HEK293 (cell line): ENCODE measurements around the gene SH3BP2.

ENCODE experiments used
- CTCF ChIA-PET: fragments of 350-600 bp; formaldehyde crosslinking; extraction: SDS; loops from one replicate; lab custom pipeline; 2021; ENCODE audit warnings: antibody characterized with exemption; lab: Yijun Ruan, JAX
- POLR2A ChIA-PET: fragments of 300-600 bp; formaldehyde crosslinking; extraction: SDS; loops from one replicate; lab custom pipeline; 2020; ENCODE audit warnings: antibody characterized with exemption, inconsistent platforms; lab: Yijun Ruan, JAX
- H3K27ac ChIP-seq: fragments of 200-500 bp; sonication (Bioruptor generic); 2 replicates; pipeline ENCODE4 v1.5.1; 2014; ENCODE audit warnings: low read depth, low read length, control low read depth, inconsistent platforms; ENCODE audit errors: extremely low read depth
- H3K36me3 ChIP-seq, 2 experiments: fragments of 200-500 bp in 1 of 2; sonication (Bioruptor generic) in 1 of 2; 1 replicate in 1 of 2; 2 replicates in 1 of 2; pipeline ENCODE4 v1.5.1; 2014 to 2017; ENCODE audit warnings: inconsistent platforms in 2 of 2, low read length in 2 of 2; ENCODE audit not compliant: control insufficient read depth in 2 of 2, insufficient read depth in 1 of 2
- H3K4me1 ChIP-seq: fragments of 200-500 bp; sonication (Bioruptor generic); 2 replicates; pipeline ENCODE4 v1.5.1; 2014; ENCODE audit warnings: mild to moderate bottlenecking, low read length, inconsistent platforms; ENCODE audit not compliant: control insufficient read depth, insufficient read depth
- H3K4me3 ChIP-seq: 2 replicates; pipeline ENCODE4 v1.5.1; 2011; ENCODE audit warnings: low read depth, mild to moderate bottlenecking, control low read depth, low read length, moderate library complexity
- H3K9me3 ChIP-seq: fragments of 200-500 bp; sonication (Bioruptor generic); 2 replicates; pipeline ENCODE4 v1.5.1; 2014; ENCODE audit warnings: low read depth, low read length, inconsistent platforms; ENCODE audit not compliant: control insufficient read depth, insufficient read depth
- HOXD13 ChIP-seq: sonication (generic); formaldehyde crosslinking; IDR thresholded peaks from 2 replicates; pipeline ENCODE4 v1.8.0; 2022; ENCODE audit warnings: missing genetic modification reagents, borderline replicate concordance
- KLF16 ChIP-seq: fragments of 450-650 bp; formaldehyde crosslinking; IDR thresholded peaks from 2 replicates; pipeline ENCODE4 v1.5.1; 2017; ENCODE audit warnings: missing biosample characterization, missing genetic modification characterization
- REPIN1 ChIP-seq: fragments of 450-650 bp; formaldehyde crosslinking; IDR thresholded peaks from 2 replicates; pipeline ENCODE4 v1.5.1; 2017; ENCODE audit warnings: missing biosample characterization, missing genetic modification characterization, low read depth
- SCRT2 ChIP-seq: fragments of 450-650 bp; formaldehyde crosslinking; IDR thresholded peaks from 2 replicates; pipeline ENCODE4 v1.5.1; 2016; ENCODE audit warnings: missing biosample characterization, missing genetic modification characterization
- ZBTB17 ChIP-seq: fragments of 450-650 bp; formaldehyde crosslinking; IDR thresholded peaks from 2 replicates; pipeline ENCODE4 v1.5.1; 2016; ENCODE audit warnings: missing biosample characterization, missing genetic modification characterization
- ZBTB20 ChIP-seq: fragments of 450-650 bp; formaldehyde crosslinking; IDR thresholded peaks from 2 replicates; pipeline ENCODE4 v1.5.1; 2016; ENCODE audit warnings: missing biosample characterization, missing genetic modification characterization
- ZBTB48 ChIP-seq: fragments of 450-650 bp; formaldehyde crosslinking; IDR thresholded peaks from 2 replicates; pipeline ENCODE4 v1.5.1; 2016; ENCODE audit warnings: missing biosample characterization, missing genetic modification characterization
- ZBTB8A ChIP-seq: fragments of 450-650 bp; formaldehyde crosslinking; IDR thresholded peaks from 2 replicates; pipeline ENCODE4 v1.5.1; 2016; ENCODE audit warnings: missing biosample characterization, missing genetic modification characterization
- ZFHX2 ChIP-seq: fragments of 450-650 bp; formaldehyde crosslinking; conservative IDR thresholded peaks from 2 replicates; pipeline ENCODE4 v1.5.1; 2016; ENCODE audit warnings: missing biosample characterization, missing genetic modification characterization
- ZFP69B ChIP-seq: fragments of 450-650 bp; formaldehyde crosslinking; IDR thresholded peaks from 2 replicates; pipeline ENCODE4 v1.5.1; 2016; ENCODE audit warnings: missing biosample characterization, missing genetic modification characterization
- ZIC2 ChIP-seq: fragments of 450-650 bp; formaldehyde crosslinking; IDR thresholded peaks from 2 replicates; pipeline ENCODE4 v1.5.1; 2016; ENCODE audit warnings: missing biosample characterization, missing genetic modification characterization
- ZNF335 ChIP-seq: fragments of 450-650 bp; formaldehyde crosslinking; conservative IDR thresholded peaks from 2 replicates; pipeline ENCODE4 v1.5.1; 2016; ENCODE audit warnings: missing biosample characterization, missing genetic modification characterization
- ZNF366 ChIP-seq: fragments of 450-650 bp; formaldehyde crosslinking; conservative IDR thresholded peaks from 2 replicates; pipeline ENCODE4 v1.5.1; 2016; ENCODE audit warnings: missing biosample characterization, missing genetic modification characterization
- ZNF473 ChIP-seq: fragments of 450-650 bp; formaldehyde crosslinking; IDR thresholded peaks from 2 replicates; pipeline ENCODE4 v1.5.1; 2017; ENCODE audit warnings: missing biosample characterization, missing genetic modification characterization
- ZNF514 ChIP-seq: fragments of 450-650 bp; formaldehyde crosslinking; IDR thresholded peaks from 2 replicates; pipeline ENCODE4 v1.5.1; 2016; ENCODE audit warnings: missing biosample characterization, missing genetic modification characterization
- ZNF677 ChIP-seq: fragments of 450-650 bp; IDR thresholded peaks from 2 replicates; pipeline ENCODE4 v1.5.0; 2018; ENCODE audit warnings: missing biosample characterization, mild to moderate bottlenecking, missing genetic modification characterization, moderate library complexity
- ZNF792 ChIP-seq: fragments of 450-650 bp; formaldehyde crosslinking; IDR thresholded peaks from 2 replicates; pipeline ENCODE4 v1.5.1; 2016; ENCODE audit warnings: missing biosample characterization, missing genetic modification characterization
- ZNF843 ChIP-seq: fragments of 450-650 bp; formaldehyde crosslinking; IDR thresholded peaks from 2 replicates; pipeline ENCODE4 v1.5.1; 2016; ENCODE audit warnings: missing biosample characterization, missing genetic modification characterization
- TF ChIP-seq, protein P1 (sequence below): fragments of 450-650 bp; formaldehyde crosslinking; IDR thresholded peaks from 2 replicates; pipeline ENCODE4 v1.5.1; 2016; ENCODE audit warnings: missing biosample characterization, missing genetic modification characterization
- TF ChIP-seq, protein P2 (sequence below): fragments of 450-650 bp; formaldehyde crosslinking; IDR thresholded peaks from 2 replicates; pipeline ENCODE4 v1.5.1; 2016; ENCODE audit warnings: missing biosample characterization, missing genetic modification characterization
- TF ChIP-seq, protein P3 (sequence below): fragments of 450-650 bp; formaldehyde crosslinking; IDR thresholded peaks from 2 replicates; pipeline ENCODE4 v1.5.1; 2016; ENCODE audit warnings: missing biosample characterization, missing genetic modification characterization
- TF ChIP-seq, protein P4 (sequence below): fragments of 450-650 bp; formaldehyde crosslinking; IDR thresholded peaks from 2 replicates; pipeline ENCODE4 v1.5.1; 2016; ENCODE audit warnings: missing biosample characterization, missing genetic modification characterization
- TF ChIP-seq, protein P5 (sequence below): fragments of 450-650 bp; formaldehyde crosslinking; IDR thresholded peaks from 2 replicates; pipeline ENCODE4 v1.5.1; 2016; ENCODE audit warnings: missing biosample characterization, missing genetic modification characterization

Gene SH3BP2

DNA sequence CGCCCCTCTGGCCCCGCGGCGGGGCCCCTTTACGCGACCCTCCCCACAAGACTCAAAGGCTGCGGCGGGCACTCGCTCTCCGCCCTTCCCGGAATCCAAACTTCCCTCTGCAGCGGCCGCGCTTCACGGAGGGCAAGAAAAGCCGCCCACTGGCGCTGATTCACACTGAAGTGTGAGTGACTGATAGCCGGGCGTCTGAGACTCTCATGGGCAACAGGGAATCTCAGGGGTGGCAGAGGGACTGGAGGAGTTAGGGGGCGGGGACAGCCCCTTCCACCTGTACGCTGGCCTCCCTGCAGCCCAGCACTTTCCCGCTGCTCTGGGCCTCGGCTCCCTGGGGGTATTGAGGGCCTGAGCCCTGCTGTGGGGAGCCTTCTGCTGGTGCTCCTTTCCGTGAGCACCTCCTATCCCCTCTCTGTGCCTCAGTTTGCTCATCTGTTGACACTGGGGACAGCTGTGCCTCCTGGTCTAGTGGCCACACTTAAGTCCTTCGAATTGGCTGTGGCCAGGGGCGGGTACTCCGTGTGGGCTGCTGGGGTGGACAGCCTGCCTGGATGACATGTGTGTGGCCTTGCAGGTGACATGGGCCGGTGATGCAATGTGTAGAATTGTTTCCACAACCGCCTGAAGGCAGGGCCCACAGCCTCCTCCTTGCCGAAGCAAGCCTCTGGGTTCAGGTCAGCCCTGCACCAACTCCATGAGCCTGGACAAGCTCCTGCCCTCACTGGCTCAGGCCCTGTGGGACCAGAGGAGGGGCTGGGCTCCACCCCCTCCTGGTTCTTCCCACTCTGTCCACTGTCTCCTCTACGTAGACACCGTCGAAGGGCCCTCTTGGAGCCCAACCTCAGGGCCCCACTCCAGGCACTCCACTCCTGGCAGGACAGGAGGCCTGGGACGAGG, 951 bp downstream of the SH3BP2 start:
- POLR2A ChIA-PET = no interaction called here
- no peaks in the 10 kb centered on the region for H3K9me3 ChIP-seq
- TF ChIP-seq ZNF514 (tag by site-specific recombination) = no peak
- no peak for TF ChIP-seq ZNF473
- TF ChIP-seq SCRT2 (tag by site-specific recombination) = peak; percentile 40
- TF ChIP-seq, protein P1, sequence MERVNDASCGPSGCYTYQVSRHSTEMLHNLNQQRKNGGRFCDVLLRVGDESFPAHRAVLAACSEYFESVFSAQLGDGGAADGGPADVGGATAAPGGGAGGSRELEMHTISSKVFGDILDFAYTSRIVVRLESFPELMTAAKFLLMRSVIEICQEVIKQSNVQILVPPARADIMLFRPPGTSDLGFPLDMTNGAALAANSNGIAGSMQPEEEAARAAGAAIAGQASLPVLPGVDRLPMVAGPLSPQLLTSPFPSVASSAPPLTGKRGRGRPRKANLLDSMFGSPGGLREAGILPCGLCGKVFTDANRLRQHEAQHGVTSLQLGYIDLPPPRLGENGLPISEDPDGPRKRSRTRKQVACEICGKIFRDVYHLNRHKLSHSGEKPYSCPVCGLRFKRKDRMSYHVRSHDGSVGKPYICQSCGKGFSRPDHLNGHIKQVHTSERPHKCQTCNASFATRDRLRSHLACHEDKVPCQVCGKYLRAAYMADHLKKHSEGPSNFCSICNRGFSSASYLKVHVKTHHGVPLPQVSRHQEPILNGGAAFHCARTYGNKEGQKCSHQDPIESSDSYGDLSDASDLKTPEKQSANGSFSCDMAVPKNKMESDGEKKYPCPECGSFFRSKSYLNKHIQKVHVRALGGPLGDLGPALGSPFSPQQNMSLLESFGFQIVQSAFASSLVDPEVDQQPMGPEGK (tag by site-specific recombination) = peak; percentile 48; the same call in 1 of the 2 replicates
- TF ChIP-seq, protein P2, sequence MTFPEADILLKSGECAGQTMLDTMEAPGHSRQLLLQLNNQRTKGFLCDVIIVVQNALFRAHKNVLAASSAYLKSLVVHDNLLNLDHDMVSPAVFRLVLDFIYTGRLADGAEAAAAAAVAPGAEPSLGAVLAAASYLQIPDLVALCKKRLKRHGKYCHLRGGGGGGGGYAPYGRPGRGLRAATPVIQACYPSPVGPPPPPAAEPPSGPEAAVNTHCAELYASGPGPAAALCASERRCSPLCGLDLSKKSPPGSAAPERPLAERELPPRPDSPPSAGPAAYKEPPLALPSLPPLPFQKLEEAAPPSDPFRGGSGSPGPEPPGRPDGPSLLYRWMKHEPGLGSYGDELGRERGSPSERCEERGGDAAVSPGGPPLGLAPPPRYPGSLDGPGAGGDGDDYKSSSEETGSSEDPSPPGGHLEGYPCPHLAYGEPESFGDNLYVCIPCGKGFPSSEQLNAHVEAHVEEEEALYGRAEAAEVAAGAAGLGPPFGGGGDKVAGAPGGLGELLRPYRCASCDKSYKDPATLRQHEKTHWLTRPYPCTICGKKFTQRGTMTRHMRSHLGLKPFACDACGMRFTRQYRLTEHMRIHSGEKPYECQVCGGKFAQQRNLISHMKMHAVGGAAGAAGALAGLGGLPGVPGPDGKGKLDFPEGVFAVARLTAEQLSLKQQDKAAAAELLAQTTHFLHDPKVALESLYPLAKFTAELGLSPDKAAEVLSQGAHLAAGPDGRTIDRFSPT (tag by site-specific recombination) = no peak
- peak; percentile 75 for TF ChIP-seq ZFP69B (tag by site-specific recombination)
- no peak for TF ChIP-seq ZBTB17 (tag by site-specific recombination)
- no peak for TF ChIP-seq ZBTB20
- TF ChIP-seq, protein P3, sequence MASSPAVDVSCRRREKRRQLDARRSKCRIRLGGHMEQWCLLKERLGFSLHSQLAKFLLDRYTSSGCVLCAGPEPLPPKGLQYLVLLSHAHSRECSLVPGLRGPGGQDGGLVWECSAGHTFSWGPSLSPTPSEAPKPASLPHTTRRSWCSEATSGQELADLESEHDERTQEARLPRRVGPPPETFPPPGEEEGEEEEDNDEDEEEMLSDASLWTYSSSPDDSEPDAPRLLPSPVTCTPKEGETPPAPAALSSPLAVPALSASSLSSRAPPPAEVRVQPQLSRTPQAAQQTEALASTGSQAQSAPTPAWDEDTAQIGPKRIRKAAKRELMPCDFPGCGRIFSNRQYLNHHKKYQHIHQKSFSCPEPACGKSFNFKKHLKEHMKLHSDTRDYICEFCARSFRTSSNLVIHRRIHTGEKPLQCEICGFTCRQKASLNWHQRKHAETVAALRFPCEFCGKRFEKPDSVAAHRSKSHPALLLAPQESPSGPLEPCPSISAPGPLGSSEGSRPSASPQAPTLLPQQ (tag by site-specific recombination) = peak; percentile 87
- TF ChIP-seq ZNF843 (tag by site-specific recombination) = no peak
- no peak for TF ChIP-seq ZNF792 (tag by site-specific recombination)
- TF ChIP-seq ZNF335 (tag by site-specific recombination) = peak; percentile 19; the same call in 1 of the 2 replicates
- peak; percentile 85; the same call in 1 of the 2 replicates for TF ChIP-seq HOXD13
- TF ChIP-seq KLF16 (tag by site-specific recombination) = no peak
- TF ChIP-seq REPIN1 (tag by site-specific recombination) = no peak
- TF ChIP-seq, all 188 proteins: peak for 6
- Histone ChIP-seq H3K27ac (no peak overlapping the region), H3K4me1 (no peaks in the 10 kb centered on the region), H3K36me3 (no peaks in the 10 kb centered on the region), H3K4me3 (no peak overlapping the region)
- CTCF ChIA-PET = no interaction called here

DNA sequence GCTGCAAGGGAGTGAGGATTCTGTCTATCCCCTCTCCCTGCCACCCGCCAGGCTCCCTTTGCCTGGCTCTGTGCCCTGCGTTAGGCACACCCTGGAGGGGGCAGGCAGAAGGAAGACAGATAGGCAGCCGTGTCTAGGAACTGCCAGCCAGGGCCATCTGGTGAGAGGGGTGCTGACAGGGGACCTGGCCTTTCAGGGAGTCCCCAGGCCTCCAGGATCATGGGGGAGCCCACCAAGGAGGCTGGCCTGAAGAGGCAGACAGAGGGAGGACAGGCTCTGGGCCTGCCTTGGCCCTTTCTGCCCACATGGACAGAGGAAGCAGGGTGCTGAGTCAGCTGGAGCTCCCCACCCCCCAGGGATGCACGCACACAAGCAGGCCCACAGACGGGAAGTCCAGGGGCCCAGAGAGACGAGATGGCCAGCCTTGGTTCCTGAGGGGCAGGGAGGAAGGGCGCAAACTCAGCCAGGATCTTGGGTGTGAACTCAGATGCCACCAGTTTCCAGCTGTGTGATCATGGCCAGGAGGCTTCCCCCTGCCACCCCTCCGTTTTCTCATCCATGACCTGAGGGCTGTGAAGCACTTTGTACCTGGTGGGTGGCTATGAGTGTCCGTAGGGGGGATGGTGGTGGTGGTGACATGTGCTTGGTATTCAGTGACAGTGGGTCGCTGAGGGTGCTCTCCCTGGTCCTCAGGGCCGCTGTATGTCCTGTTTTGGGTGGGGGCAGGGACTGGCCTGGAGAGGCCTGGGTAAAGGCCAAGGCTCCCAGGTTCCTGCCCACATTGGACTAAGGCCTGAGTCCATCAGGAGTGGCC, 1.8 kb downstream of the SH3BP2 start:
- Histone ChIP-seq H3K36me3 (no peaks in the 10 kb centered on the region), H3K27ac (no peak overlapping the region), H3K4me1 (no peaks in the 10 kb centered on the region), H3K4me3 (no peak overlapping the region), H3K9me3 (no peaks in the 10 kb centered on the region)
- ChIA-PET CTCF (no interaction called here), POLR2A (no interaction called here)
- TF ChIP-seq ZBTB8A (peak; percentile 79), ZFHX2 (peak; percentile 57), ZBTB48 (tag by site-specific recombination) (peak; percentile 32; the same call in 1 of the 2 replicates), ZNF366 (tag by site-specific recombination) (0 out of 2 replicates have a peak, but pooled peaks have one; percentile 12), ZIC2 (tag by site-specific recombination) (peak; percentile 64; the same call in 1 of the 2 replicates), ZNF677 (tag by site-specific recombination) (no peak)
- TF ChIP-seq, protein P4, sequence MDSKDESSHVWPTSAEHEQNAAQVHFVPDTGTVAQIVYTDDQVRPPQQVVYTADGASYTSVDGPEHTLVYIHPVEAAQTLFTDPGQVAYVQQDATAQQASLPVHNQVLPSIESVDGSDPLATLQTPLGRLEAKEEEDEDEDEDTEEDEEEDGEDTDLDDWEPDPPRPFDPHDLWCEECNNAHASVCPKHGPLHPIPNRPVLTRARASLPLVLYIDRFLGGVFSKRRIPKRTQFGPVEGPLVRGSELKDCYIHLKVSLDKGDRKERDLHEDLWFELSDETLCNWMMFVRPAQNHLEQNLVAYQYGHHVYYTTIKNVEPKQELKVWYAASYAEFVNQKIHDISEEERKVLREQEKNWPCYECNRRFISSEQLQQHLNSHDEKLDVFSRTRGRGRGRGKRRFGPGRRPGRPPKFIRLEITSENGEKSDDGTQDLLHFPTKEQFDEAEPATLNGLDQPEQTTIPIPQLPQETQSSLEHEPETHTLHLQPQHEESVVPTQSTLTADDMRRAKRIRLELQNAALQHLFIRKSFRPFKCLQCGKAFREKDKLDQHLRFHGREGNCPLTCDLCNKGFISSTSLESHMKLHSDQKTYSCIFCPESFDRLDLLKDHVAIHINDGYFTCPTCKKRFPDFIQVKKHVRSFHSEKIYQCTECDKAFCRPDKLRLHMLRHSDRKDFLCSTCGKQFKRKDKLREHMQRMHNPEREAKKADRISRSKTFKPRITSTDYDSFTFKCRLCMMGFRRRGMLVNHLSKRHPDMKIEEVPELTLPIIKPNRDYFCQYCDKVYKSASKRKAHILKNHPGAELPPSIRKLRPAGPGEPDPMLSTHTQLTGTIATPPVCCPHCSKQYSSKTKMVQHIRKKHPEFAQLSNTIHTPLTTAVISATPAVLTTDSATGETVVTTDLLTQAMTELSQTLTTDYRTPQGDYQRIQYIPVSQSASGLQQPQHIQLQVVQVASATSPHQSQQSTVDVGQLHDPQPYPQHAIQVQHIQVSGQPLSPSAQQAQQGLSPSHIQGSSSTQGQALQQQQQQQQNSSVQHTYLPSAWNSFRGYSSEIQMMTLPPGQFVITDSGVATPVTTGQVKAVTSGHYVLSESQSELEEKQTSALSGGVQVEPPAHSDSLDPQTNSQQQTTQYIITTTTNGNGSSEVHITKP = peak; percentile 81
- TF ChIP-seq, protein P5, sequence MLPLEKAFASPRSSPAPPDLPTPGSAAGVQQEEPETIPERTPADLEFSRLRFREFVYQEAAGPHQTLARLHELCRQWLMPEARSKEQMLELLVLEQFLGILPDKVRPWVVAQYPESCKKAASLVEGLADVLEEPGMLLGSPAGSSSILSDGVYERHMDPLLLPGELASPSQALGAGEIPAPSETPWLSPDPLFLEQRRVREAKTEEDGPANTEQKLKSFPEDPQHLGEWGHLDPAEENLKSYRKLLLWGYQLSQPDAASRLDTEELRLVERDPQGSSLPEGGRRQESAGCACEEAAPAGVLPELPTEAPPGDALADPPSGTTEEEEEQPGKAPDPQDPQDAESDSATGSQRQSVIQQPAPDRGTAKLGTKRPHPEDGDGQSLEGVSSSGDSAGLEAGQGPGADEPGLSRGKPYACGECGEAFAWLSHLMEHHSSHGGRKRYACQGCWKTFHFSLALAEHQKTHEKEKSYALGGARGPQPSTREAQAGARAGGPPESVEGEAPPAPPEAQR = no peak
